GM23338 (cell line): ENCODE results near the gene EDEM1. TPM values are rescaled to one million over a fixed set of nuclear protein-coding genes. Genes with fewer than 3 reads are reported as not detected.

Experiments used
- ATAC-seq: fragments of 200-7000 bp; cut with Tn5 transposase; 3 replicates; pipeline ENCODE4 v1.9.1; 2020
- DNase-seq: peaks from one replicate; pipeline ENCODE4 v3.0.0-alpha.2; 2015; ENCODE audit warnings: low spot score
- H2AFZ ChIP-seq: fragments of 200-600 bp; sonication (generic); 2 replicates; pipeline ENCODE4 v1.8.0; 2016; ENCODE audit warnings: antibody characterized with exemption, mild to moderate bottlenecking, moderate library complexity
- H3F3A ChIP-seq: fragments of 200-600 bp; sonication (generic); replicated peaks from 2 replicates; pipeline ENCODE4 v1.8.0; 2017; ENCODE audit warnings: antibody characterized with exemption, mixed run types, low read depth
- H3K27ac ChIP-seq: fragments of 200-600 bp; sonication (generic); 2 replicates; pipeline ENCODE4 v1.6.1; 2016; ENCODE audit warnings: low read depth
- H3K27me3 ChIP-seq: fragments of 200-600 bp; sonication (generic); 2 replicates; pipeline ENCODE4 v1.8.0; 2016; ENCODE audit warnings: mild to moderate bottlenecking, mixed run types, moderate library complexity; ENCODE audit not compliant: insufficient read depth
- H3K36me3 ChIP-seq: fragments of 200-600 bp; sonication (generic); 2 replicates; pipeline ENCODE4 v1.8.0; 2016; ENCODE audit warnings: mild to moderate bottlenecking; ENCODE audit not compliant: insufficient read depth
- H3K4me1 ChIP-seq: fragments of 200-600 bp; sonication (generic); 2 replicates; pipeline ENCODE4 v1.8.0; 2016; ENCODE audit warnings: mild to moderate bottlenecking, moderate library complexity; ENCODE audit not compliant: insufficient read depth
- H3K4me2 ChIP-seq: fragments of 200-600 bp; sonication (generic); 2 replicates; pipeline ENCODE4 v1.7.1; 2017; ENCODE audit warnings: mixed run types
- H3K4me3 ChIP-seq: fragments of 200-600 bp; sonication (generic); 2 replicates; pipeline ENCODE4 v1.6.1; 2016; ENCODE audit warnings: mixed run types
- H3K79me2 ChIP-seq: fragments of 200-600 bp; sonication (generic); replicated peaks from 2 replicates; pipeline ENCODE4 v1.8.0; 2017; ENCODE audit warnings: mild to moderate bottlenecking; ENCODE audit not compliant: insufficient read depth
- H3K9me2 ChIP-seq: fragments of 200-600 bp; sonication (generic); 2 replicates; pipeline ENCODE4 v1.8.0; 2017; ENCODE audit not compliant: insufficient read depth
- H4K20me1 ChIP-seq: fragments of 200-600 bp; sonication (generic); replicated peaks from 2 replicates; pipeline ENCODE4 v1.8.0; 2017; ENCODE audit warnings: mild to moderate bottlenecking; ENCODE audit not compliant: insufficient read depth
- H3K27ac Mint-ChIP-seq: 2 replicates; pipeline ENCODE4 v1.8.0; 2020; ENCODE audit warnings: inconsistent platforms, mild to moderate bottlenecking, moderate library complexity, mixed read lengths
- H3K27me3 Mint-ChIP-seq: 3 replicates; pipeline ENCODE4 v1.8.0; 2022; ENCODE audit warnings: low read depth, mild to moderate bottlenecking, moderate library complexity, mixed read lengths, inconsistent platforms; ENCODE audit not compliant: insufficient read depth, poor library complexity
- H3K36me3 Mint-ChIP-seq: 3 replicates; pipeline ENCODE4 v1.8.0; 2021; ENCODE audit warnings: low read depth, mild to moderate bottlenecking, inconsistent platforms, moderate library complexity, mixed read lengths
- H3K4me1 Mint-ChIP-seq: 3 replicates; pipeline ENCODE4 v1.8.0; 2020; ENCODE audit warnings: mild to moderate bottlenecking, inconsistent platforms, mixed read lengths
- H3K4me3 Mint-ChIP-seq: 3 replicates; pipeline ENCODE4 v1.8.0; 2021; ENCODE audit warnings: moderate library complexity, mild to moderate bottlenecking, inconsistent platforms, mixed read lengths
- H3K9me3 Mint-ChIP-seq: 3 replicates; pipeline ENCODE4 v1.8.0; 2020; ENCODE audit warnings: moderate library complexity, mild to moderate bottlenecking, inconsistent platforms, mixed read lengths
- CREB1 ChIP-seq: fragments of 250-450 bp; sonication (Bioruptor Pico); IDR thresholded peaks from 2 replicates; pipeline ENCODE4 v1.5.0; 2020; ENCODE audit warnings: low read depth, mild to moderate bottlenecking, moderate library complexity
- ETS1 ChIP-seq: IDR thresholded peaks from 2 replicates; pipeline ENCODE4 v1.6.1; 2016; ENCODE audit warnings: antibody characterized with exemption
- EZH2 ChIP-seq: fragments of 200-600 bp; sonication (generic); IDR thresholded peaks from one replicate; pipeline ENCODE4 v1.8.0; 2017; ENCODE audit warnings: antibody characterized with exemption, mild to moderate bottlenecking, low read depth; ENCODE audit not compliant: unreplicated experiment
- EZH2phosphoT487 ChIP-seq: fragments of 200-600 bp; sonication (generic); IDR thresholded peaks from one replicate; pipeline ENCODE4 v1.8.1; 2018; ENCODE audit warnings: antibody characterized with exemption; ENCODE audit not compliant: unreplicated experiment
- JUNB ChIP-seq: IDR thresholded peaks from one replicate; pipeline ENCODE4 v1.6.1; 2016; ENCODE audit warnings: antibody characterized with exemption; ENCODE audit not compliant: unreplicated experiment
- POLR2AphosphoS5 ChIP-seq: IDR thresholded peaks from 2 replicates; pipeline ENCODE4 v1.6.1; 2016; ENCODE audit warnings: antibody characterized with exemption, low read depth
- STAT1 ChIP-seq: IDR thresholded peaks from one replicate; pipeline ENCODE4 v1.6.1; 2016; ENCODE audit warnings: antibody characterized with exemption; ENCODE audit not compliant: unreplicated experiment
- ZNF114 ChIP-seq: fragments of 250-450 bp; sonication (Bioruptor Pico); IDR thresholded peaks from 2 replicates; pipeline ENCODE4 v1.5.0; 2020; ENCODE audit warnings: mild to moderate bottlenecking, moderate library complexity
- long read RNA-seq: library from polyadenylated mRNA; unstranded; transcript quantifications from one replicate; pipeline ENCODE4 v2.0.0, GENCODE V29; 2020; ENCODE audit not compliant: unreplicated experiment
- polyA plus RNA-seq: library from polyadenylated mRNA; unstranded; fragments of >200 nt; fragmentation: Nextera tagmentation; extraction: Ambion mirVana; gene quantifications from 2 replicates; pipeline ENCODE4 v1.2.1, GENCODE V29; 2016
- total RNA-seq: library from RNA; depleted of rRNA; stranded (reverse); fragments of >200 nt; shearing (Covaris generic); gene quantifications from 2 replicates; pipeline ENCODE4 v1.2.3, GENCODE V29; 2014; rRNA removed
- TF ChIP-seq, protein P1 (sequence below), 2 experiments: fragments of 200-600 bp in 1 of 2; sonication (generic) in 1 of 2; conservative IDR thresholded peaks; 2 replicates each; pipeline versions ENCODE4 v1.5.1 to v1.6.1; 2016 to 2017; ENCODE audit warnings: antibody characterized with exemption in 2 of 2, low read depth in 2 of 2, mild to moderate bottlenecking in 2 of 2, moderate library complexity in 1 of 2

EDEM1 gene
- total RNA-seq (10.4 and 36.7 TPM in 2 replicates), polyA plus RNA-seq (2.2 and 2.3 TPM in 2 replicates)
- long read RNA-seq, partial matches to known transcripts, result 0 of 2 reads
- long read RNA-seq, other reads (novel, unspliced or antisense), result 2 of 2 reads

GRCh38 chr3:5187156-5187919, at the start of gene EDEM1:
Gene EDEM1 (plus strand): TSS chr3:5187707. CDS start chr3:5187806, 99 bp downstream.
- Histone ChIP-seq H3F3A (no peaks in the 10 kb centered on the region), H3K4me3 (peak within 1 kb of the TSS; percentile 68), H3K79me2 (peaks cover 40% of the 10 kb centered on the region), H3K9me2 (no peaks in the 10 kb centered on the region), H3K4me2 (peak within 1 kb of the TSS; percentile 96), H4K20me1 (peaks cover 5% of the 10 kb centered on the region), H3K36me3 (no peaks in the 10 kb centered on the region), H3K4me1 (peaks cover 17% of the 10 kb centered on the region), H3K27ac (no peak within 1 kb of the TSS), H2AFZ (peak within 1 kb of the TSS; percentile 94), H3K27me3 (peaks cover 16% of the 10 kb centered on the region; the same call in 1 of the 2 replicates)
- DNase-seq (peak; percentile 85), ATAC-seq (peak; percentile 89)
- H3K9me3 Mint-ChIP-seq, result no peaks in the 10 kb centered on the region
- peaks cover 7% of the 10 kb centered on the region; the same call in 1 of the 3 replicates for H3K36me3 Mint-ChIP-seq
- H3K27me3 Mint-ChIP-seq, result peaks cover 5% of the 10 kb centered on the region
- peak within 1 kb of the TSS; percentile 96 for H3K4me3 Mint-ChIP-seq
- H3K4me1 Mint-ChIP-seq, result peaks cover 38% of the 10 kb centered on the region
- TF ChIP-seq POLR2AphosphoS5 (peak; percentile 70), ZNF114 (CRISPR knock-in tag) (no peak), CREB1 (CRISPR knock-in tag) (peak; percentile 59)
- H3K27ac Mint-ChIP-seq, result peak within 1 kb of the TSS; percentile 91

- DNase-seq (no peak), ATAC-seq (no peak)
- H3K36me3 ChIP-seq, result no peaks in the 10 kb centered on the region
- peaks cover 100% of the 10 kb centered on the region for H3K79me2 ChIP-seq
- Mint-ChIP-seq H3K9me3 (peaks cover 15% of the 10 kb centered on the region), H3K27me3 (no peaks in the 10 kb centered on the region), H3K4me1 (peaks cover 30% of the 10 kb centered on the region), H3K36me3 (peaks cover 25% of the 10 kb centered on the region), H3K4me3 (no peak overlapping the region), H3K27ac (no peak overlapping the region)
- H3K4me2 ChIP-seq, result no peak overlapping the region
- no peak overlapping the region for H3K27ac ChIP-seq
- no peak for TF ChIP-seq EZH2
- TF ChIP-seq, protein P1, sequence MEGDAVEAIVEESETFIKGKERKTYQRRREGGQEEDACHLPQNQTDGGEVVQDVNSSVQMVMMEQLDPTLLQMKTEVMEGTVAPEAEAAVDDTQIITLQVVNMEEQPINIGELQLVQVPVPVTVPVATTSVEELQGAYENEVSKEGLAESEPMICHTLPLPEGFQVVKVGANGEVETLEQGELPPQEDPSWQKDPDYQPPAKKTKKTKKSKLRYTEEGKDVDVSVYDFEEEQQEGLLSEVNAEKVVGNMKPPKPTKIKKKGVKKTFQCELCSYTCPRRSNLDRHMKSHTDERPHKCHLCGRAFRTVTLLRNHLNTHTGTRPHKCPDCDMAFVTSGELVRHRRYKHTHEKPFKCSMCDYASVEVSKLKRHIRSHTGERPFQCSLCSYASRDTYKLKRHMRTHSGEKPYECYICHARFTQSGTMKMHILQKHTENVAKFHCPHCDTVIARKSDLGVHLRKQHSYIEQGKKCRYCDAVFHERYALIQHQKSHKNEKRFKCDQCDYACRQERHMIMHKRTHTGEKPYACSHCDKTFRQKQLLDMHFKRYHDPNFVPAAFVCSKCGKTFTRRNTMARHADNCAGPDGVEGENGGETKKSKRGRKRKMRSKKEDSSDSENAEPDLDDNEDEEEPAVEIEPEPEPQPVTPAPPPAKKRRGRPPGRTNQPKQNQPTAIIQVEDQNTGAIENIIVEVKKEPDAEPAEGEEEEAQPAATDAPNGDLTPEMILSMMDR (conservative IDR thresholded peaks at IDR 0.05; ENCODE audit: low read depth in 2 of 2), result no peak
- TF ChIP-seq JUNB, result no peak
- no peak for TF ChIP-seq ETS1
- no peak for TF ChIP-seq STAT1
- no peak for TF ChIP-seq EZH2phosphoT487
- H3K9me2 ChIP-seq, result no peaks in the 10 kb centered on the region
- no peaks in the 10 kb centered on the region for H3K27me3 ChIP-seq
- H3F3A ChIP-seq, result no peaks in the 10 kb centered on the region
- 0 out of 2 replicates have a peak, but pooled peaks cover 11% of the 10 kb centered on the region for H4K20me1 ChIP-seq
- H3K4me1 ChIP-seq, result peaks cover 23% of the 10 kb centered on the region
- no peak overlapping the region for H2AFZ ChIP-seq
- no peak overlapping the region for H3K4me3 ChIP-seq
Measured at GRCh38 chr3:5138214-5138981, 49.1 kb upstream of the EDEM1 start.
